Mucosa of rectum (tissue), 2 donors: ENCODE results near the gene AJAP1.

Source experiments
- H3K27ac ChIP-seq, 2 donors: one replicate each; pipeline ENCODE4 v1.7.0; 2013; ENCODE audit warnings: inconsistent platforms in 2 of 2, low read depth in 2 of 2, low read length in 2 of 2
- H3K27me3 ChIP-seq, 2 donors: one replicate each; pipeline ENCODE4 v1.7.0; 2013; ENCODE audit warnings: low read length in 2 of 2; ENCODE audit not compliant: control insufficient read depth in 2 of 2, insufficient read depth in 2 of 2
- H3K36me3 ChIP-seq, 2 donors: one replicate each; pipeline ENCODE4 v1.7.0; 2013; ENCODE audit warnings: low read length in 2 of 2; ENCODE audit not compliant: control insufficient read depth in 2 of 2, insufficient read depth in 2 of 2
- H3K4me1 ChIP-seq, 2 donors: one replicate each; pipeline ENCODE4 v1.7.0; 2013; ENCODE audit warnings: low read length in 2 of 2, mild to moderate bottlenecking in 1 of 2; ENCODE audit not compliant: control insufficient read depth in 2 of 2, insufficient read depth in 2 of 2
- H3K4me3 ChIP-seq, 2 donors: one replicate each; pipeline ENCODE4 v1.7.0; 2013; ENCODE audit warnings: low read length in 2 of 2
- H3K9ac ChIP-seq, 2 donors: one replicate each; pipeline ENCODE4 v1.7.0; 2013; ENCODE audit warnings: low read length in 2 of 2, low read depth in 1 of 2, mild to moderate bottlenecking in 1 of 2
- H3K9me3 ChIP-seq, 2 donors: one replicate each; pipeline ENCODE4 v1.7.0; 2013; ENCODE audit warnings: low read length in 2 of 2; ENCODE audit not compliant: control insufficient read depth in 2 of 2
- donor health status: healthy.
- donor health status: Normal muscosa, but diverticular disease.

Gene AJAP1

GRCh38 chr1:4773226-4773625 is 118.8 kb downstream of the AJAP1 start:
- Histone ChIP-seq H3K4me1 (no peaks in the 10 kb centered on the region), H3K9ac (no peak overlapping the region), H3K27me3 (no peaks in the 10 kb centered on the region), H3K27ac (no peak overlapping the region), H3K4me3 (no peak overlapping the region), H3K9me3 (no peaks in the 10 kb centered on the region), H3K36me3 (no peaks in the 10 kb centered on the region)

GRCh38 chr1:4775506-4775905 is 121.1 kb downstream of the AJAP1 start:
- H3K9ac ChIP-seq: no peak overlapping the region
- H3K27me3 ChIP-seq: no peaks in the 10 kb centered on the region
- no peaks in the 10 kb centered on the region for H3K36me3 ChIP-seq
- no peaks in the 10 kb centered on the region for H3K9me3 ChIP-seq
- no peak overlapping the region for H3K4me3 ChIP-seq
- no peak overlapping the region for H3K27ac ChIP-seq
- no peaks in the 10 kb centered on the region for H3K4me1 ChIP-seq

- H3K4me1 ChIP-seq: no peaks in the 10 kb centered on the region
- H3K9me3 ChIP-seq: no peaks in the 10 kb centered on the region
- H3K36me3 ChIP-seq: no peaks in the 10 kb centered on the region
- no peak overlapping the region for H3K4me3 ChIP-seq
- no peak overlapping the region for H3K9ac ChIP-seq
- H3K27ac ChIP-seq: no peak overlapping the region
- no peaks in the 10 kb centered on the region for H3K27me3 ChIP-seq
Measured at GRCh38 chr1:4778056-4778455, 123.6 kb downstream of the AJAP1 start.

DNA sequence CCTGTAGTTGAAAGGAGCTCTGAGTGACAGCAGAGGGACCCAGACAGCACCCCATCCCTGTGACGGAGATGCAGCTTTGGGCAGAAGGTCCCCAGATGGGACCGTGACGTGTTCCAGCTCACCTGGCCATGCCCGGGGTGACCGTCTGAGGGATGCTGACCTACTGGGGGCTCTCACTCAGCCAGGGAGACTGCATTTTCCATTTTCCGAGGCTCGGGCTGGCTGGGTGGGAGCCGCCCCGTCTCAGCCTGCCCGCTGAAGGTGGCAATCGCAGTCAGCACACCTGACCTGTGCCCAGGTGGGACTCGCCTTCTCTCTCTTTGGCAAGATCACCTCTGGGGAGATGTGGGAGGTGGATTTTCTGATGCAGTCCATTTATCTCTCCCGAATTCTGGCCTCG is 127.2 kb downstream of the AJAP1 start:
- no peaks in the 10 kb centered on the region for H3K36me3 ChIP-seq
- H3K27me3 ChIP-seq: no peaks in the 10 kb centered on the region
- H3K9ac ChIP-seq: no peak overlapping the region
- no peak overlapping the region for H3K27ac ChIP-seq
- H3K4me3 ChIP-seq: no peak overlapping the region
- no peaks in the 10 kb centered on the region for H3K9me3 ChIP-seq
- no peaks in the 10 kb centered on the region for H3K4me1 ChIP-seq

- no peak overlapping the region for H3K9ac ChIP-seq
- no peak overlapping the region for H3K27ac ChIP-seq
- no peak overlapping the region for H3K4me3 ChIP-seq
- no peaks in the 10 kb centered on the region for H3K4me1 ChIP-seq
- H3K9me3 ChIP-seq: no peaks in the 10 kb centered on the region
- no peaks in the 10 kb centered on the region for H3K36me3 ChIP-seq
- H3K27me3 ChIP-seq: no peaks in the 10 kb centered on the region
Measured at GRCh38 chr1:4784761-4785160, 130.4 kb downstream of the AJAP1 start.

GRCh38 chr1:4786055-4786454 is 131.6 kb downstream of the AJAP1 start:
- no peak overlapping the region for H3K27ac ChIP-seq
- H3K36me3 ChIP-seq: no peaks in the 10 kb centered on the region
- no peak overlapping the region for H3K9ac ChIP-seq
- no peak overlapping the region for H3K4me3 ChIP-seq
- H3K4me1 ChIP-seq: no peaks in the 10 kb centered on the region
- H3K9me3 ChIP-seq: no peaks in the 10 kb centered on the region
- no peaks in the 10 kb centered on the region for H3K27me3 ChIP-seq

DNA sequence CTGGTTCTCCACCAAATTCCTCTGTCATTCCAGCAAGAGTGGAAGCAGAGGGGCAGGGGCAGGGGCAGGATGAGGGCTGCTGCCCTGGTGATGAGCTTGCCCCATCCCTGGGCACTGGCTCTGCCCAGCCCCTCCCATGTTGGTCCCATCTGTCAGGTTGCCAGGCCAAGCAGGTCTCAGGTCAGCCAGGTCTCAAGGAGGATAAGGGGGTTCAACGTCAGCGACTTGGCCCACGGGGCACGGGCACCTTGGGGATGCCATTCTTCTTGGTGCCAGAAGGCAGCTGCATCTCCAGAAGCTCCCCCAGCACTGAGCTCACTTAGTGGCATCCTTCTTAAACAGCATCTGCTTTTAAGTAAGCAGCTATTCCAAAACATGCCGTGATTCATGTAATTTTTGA is 133.1 kb downstream of the AJAP1 start:
- H3K27me3 ChIP-seq: no peaks in the 10 kb centered on the region

GRCh38 chr1:4792565-4792964 is 138.2 kb downstream of the AJAP1 start:
- Histone ChIP-seq H3K27me3 (no peaks in the 10 kb centered on the region), H3K36me3 (no peaks in the 10 kb centered on the region), H3K4me3 (no peak overlapping the region), H3K27ac (no peak overlapping the region), H3K9me3 (no peaks in the 10 kb centered on the region), H3K4me1 (no peaks in the 10 kb centered on the region), H3K9ac (no peak overlapping the region)

More for the DNA sequence above, 133.1 kb downstream of the AJAP1 start:
- Histone ChIP-seq H3K4me1 (no peaks in the 10 kb centered on the region), H3K36me3 (no peaks in the 10 kb centered on the region), H3K27ac (no peak overlapping the region), H3K4me3 (no peak overlapping the region), H3K9ac (no peak overlapping the region), H3K9me3 (no peaks in the 10 kb centered on the region)

DNA sequence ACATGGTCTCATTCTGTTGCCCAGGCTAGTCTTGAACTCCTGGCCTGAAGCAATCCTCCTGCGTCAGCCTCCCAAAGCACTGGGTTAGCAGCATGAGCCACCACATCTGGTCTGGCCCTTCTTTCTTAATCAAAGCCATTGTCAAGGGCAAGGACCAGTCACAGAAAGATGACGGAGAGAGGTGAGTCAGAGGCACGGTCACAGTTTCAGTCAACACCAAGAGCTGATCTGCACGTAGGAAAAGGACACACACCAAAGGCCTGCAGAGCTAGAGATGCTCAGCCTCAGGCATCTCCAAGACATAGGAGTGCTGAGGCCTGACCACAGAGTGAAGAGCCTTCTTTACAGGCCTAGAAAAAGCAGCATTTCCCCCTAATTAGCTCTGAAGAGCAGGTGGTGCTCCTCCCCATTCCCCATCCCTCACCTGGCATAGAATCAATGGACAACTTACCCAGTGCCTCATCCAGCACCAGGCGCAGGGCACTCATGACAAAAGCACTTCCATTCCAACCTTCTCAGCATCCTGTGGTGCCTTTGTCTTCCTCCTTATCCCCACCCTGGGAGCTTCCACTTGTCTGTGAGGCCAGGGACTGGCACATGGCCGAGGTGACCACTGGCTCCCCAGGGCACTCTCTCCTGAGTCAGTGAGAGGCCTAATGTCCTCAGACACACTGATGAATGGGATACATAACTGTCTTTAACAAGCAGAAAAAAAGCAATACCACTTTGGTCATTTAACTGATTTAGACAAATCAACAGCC is 139.8 kb downstream of the AJAP1 start:
- Histone ChIP-seq H3K4me1 (no peaks in the 10 kb centered on the region), H3K36me3 (no peaks in the 10 kb centered on the region), H3K9me3 (no peaks in the 10 kb centered on the region), H3K4me3 (no peak overlapping the region), H3K27me3 (no peaks in the 10 kb centered on the region), H3K9ac (no peak overlapping the region), H3K27ac (no peak overlapping the region)

DNA sequence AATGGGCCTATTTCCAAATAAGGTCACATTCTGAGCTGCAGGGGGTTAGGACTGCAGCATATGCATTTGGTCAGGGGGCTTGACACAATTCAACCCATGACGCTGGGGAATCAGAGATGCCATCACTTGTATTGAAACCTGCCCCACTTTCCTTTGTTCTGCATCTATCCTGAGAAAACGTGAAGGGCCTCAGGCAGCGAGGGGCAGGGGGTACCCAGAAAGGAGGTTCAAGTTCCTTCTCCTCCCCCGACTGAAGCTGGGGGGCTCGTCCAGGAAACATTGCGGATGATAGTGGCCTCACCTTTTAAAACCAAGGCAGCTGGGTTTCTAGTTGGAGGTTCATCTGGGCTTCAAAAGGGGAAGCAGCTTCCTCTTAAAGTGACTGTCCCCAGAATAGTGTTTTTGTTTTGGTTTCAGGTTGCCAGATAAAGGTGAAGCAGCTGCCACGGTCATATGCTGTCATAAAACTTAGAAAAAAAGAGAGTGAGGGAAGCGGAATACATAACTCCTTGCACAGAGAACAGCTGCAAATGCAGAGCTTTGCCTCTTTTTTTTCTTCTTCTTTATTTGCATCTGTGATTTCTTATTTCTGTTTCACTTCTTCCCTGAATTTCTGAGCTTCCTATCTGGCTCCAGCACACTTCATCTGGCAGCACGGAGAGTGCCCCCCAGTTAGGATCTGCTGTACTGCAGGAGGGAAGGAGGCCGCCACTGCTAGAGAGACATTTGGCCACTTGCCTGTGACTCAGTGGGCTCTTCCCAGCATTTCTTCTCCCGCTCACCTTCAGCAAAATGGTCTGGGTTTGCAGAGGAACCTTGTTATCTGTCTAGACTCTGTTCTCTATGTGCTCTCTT is 142.0 kb downstream of the AJAP1 start:
- H3K36me3 ChIP-seq: no peaks in the 10 kb centered on the region
- H3K4me3 ChIP-seq: peak overlapping the region in 1 of 2 donors; percentile 3
- H3K9ac ChIP-seq: no peak overlapping the region
- peak overlapping the region in 1 of 2 donors; percentile 56 for H3K27ac ChIP-seq
- H3K4me1 ChIP-seq: no peaks in the 10 kb centered on the region
- H3K9me3 ChIP-seq: no peaks in the 10 kb centered on the region
- no peaks in the 10 kb centered on the region for H3K27me3 ChIP-seq
